Upper lobe of left lung (tissue), 4 donors: Measurements from ENCODE around the gene NPHP3.

Experiments used
- CTCF ChIP-seq, 6 experiments: fragments of 450-650 bp in 4 of 6; fragments of 200-600 bp in 2 of 6; sonication (generic) in 2 of 6; IDR thresholded peaks; one replicate each; pipeline ENCODE4 v1.5.1; 2016 to 2019; ENCODE audit warnings: antibody characterized with exemption in 6 of 6
- EP300 ChIP-seq, 4 donors: sonication (generic); formaldehyde crosslinking; IDR thresholded peaks; one replicate each; pipeline ENCODE4 v1.5.1; 2017; ENCODE audit warnings: antibody characterized with exemption in 4 of 4, control low read depth in 2 of 4
- POLR2A ChIP-seq, 4 donors: fragments of 450-650 bp; IDR thresholded peaks; one replicate each; pipeline ENCODE4 v1.5.1; 2016 to 2017; ENCODE audit warnings: antibody characterized with exemption in 4 of 4, mild to moderate bottlenecking in 2 of 4

- TF ChIP-seq CTCF (IDR thresholded peaks at IDR 0.05) (no peak), POLR2A (IDR thresholded peaks at IDR 0.05) (no peak), EP300 (IDR thresholded peaks at IDR 0.05) (no peak)
These were observed 18.5 kb downstream of the NPHP3 start for GRCh38 chr3:132703733-132704132.
